GM12801 (cell line): Measurements from ENCODE around the gene PNPLA7.

Experiments
- TF ChIP-seq, protein P1 (sequence below): IDR thresholded peaks from one replicate; pipeline ENCODE4 v1.5.1; 2011; ENCODE audit warnings: control low read depth; ENCODE audit not compliant: insufficient read length; ENCODE audit errors: extremely low read depth

PNPLA7 gene

DNA sequence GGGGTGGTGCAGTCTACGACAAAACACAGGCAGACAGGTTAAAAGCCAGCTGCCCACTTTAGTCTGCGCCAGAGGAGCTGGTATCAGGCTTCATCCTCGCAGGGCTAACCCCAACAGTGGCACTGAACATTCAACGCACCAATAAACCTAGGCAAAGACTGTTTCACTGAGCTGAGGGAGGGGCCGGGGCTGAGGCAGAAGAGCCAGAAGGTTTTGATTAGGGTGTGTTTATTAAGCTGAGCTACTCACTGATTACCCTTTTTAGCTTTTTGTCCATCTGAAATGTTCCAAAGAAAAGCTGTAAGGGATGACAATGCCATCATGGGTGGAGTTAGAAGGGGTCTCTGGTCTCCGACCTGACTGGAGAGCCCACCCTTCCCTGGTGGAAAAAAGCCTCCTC is 38.7 kb upstream of the PNPLA7 start:
- TF ChIP-seq, protein P1, sequence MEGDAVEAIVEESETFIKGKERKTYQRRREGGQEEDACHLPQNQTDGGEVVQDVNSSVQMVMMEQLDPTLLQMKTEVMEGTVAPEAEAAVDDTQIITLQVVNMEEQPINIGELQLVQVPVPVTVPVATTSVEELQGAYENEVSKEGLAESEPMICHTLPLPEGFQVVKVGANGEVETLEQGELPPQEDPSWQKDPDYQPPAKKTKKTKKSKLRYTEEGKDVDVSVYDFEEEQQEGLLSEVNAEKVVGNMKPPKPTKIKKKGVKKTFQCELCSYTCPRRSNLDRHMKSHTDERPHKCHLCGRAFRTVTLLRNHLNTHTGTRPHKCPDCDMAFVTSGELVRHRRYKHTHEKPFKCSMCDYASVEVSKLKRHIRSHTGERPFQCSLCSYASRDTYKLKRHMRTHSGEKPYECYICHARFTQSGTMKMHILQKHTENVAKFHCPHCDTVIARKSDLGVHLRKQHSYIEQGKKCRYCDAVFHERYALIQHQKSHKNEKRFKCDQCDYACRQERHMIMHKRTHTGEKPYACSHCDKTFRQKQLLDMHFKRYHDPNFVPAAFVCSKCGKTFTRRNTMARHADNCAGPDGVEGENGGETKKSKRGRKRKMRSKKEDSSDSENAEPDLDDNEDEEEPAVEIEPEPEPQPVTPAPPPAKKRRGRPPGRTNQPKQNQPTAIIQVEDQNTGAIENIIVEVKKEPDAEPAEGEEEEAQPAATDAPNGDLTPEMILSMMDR, result no peak

DNA sequence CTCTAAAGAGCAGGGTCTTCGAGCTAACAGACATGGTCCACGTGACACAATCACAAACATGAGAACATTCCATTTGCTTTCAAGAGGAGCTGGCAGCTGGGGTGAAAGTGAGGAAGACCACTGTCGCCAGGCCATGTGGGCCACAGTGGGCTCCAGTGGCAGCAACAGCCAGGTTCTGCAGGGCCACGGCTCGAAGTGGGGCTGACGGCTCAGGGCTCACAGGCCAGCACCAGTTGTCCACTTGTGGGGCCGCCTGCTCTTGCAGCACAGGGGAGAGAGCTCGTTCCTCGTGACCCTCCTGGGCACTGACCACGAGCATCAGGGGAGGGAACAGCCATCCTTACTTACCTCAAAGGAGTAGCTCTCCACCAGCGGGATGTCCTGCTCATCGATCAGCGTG is 38.1 kb upstream of the PNPLA7 start:
- TF ChIP-seq, protein P1, result no peak

- TF ChIP-seq, protein P1, result no peak
Observed at GRCh38 chr9:137586854-137587253, 36.7 kb upstream of the PNPLA7 start.

- TF ChIP-seq, protein P1, result no peak
Observed at GRCh38 chr9:137583957-137584356, 33.8 kb upstream of the PNPLA7 start.

- TF ChIP-seq, protein P1, result no peak
Observed at GRCh38 chr9:137583347-137583746, 33.1 kb upstream of the PNPLA7 start.

DNA sequence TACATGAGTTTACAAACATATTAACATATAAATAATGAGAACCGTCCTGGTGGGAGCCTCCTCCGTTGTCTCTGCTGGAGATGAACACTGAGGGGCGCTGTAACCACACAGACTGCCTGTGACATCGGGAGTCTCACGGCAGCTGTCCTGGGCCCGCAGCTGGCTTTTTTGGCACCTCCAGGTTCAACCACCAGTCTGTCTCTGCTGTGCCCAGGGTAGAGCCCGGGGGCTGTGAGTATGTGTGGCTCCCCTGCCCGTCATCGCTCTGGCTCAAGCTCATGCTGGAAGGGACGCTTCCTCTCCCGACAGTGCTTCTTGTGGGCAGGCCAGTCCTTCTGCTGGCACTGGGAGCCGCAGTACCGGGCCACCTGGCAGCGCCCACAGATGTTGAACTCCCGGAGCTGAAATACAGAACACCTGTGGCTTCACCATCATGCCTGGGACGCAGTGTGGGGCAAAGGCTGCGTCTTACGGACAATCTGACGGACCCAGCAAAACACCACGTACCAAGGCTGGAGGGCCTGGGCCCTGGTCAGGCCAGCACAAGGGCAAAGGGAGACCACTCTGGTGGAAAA is 32.2 kb upstream of the PNPLA7 start:
- TF ChIP-seq, protein P1, result no peak

DNA sequence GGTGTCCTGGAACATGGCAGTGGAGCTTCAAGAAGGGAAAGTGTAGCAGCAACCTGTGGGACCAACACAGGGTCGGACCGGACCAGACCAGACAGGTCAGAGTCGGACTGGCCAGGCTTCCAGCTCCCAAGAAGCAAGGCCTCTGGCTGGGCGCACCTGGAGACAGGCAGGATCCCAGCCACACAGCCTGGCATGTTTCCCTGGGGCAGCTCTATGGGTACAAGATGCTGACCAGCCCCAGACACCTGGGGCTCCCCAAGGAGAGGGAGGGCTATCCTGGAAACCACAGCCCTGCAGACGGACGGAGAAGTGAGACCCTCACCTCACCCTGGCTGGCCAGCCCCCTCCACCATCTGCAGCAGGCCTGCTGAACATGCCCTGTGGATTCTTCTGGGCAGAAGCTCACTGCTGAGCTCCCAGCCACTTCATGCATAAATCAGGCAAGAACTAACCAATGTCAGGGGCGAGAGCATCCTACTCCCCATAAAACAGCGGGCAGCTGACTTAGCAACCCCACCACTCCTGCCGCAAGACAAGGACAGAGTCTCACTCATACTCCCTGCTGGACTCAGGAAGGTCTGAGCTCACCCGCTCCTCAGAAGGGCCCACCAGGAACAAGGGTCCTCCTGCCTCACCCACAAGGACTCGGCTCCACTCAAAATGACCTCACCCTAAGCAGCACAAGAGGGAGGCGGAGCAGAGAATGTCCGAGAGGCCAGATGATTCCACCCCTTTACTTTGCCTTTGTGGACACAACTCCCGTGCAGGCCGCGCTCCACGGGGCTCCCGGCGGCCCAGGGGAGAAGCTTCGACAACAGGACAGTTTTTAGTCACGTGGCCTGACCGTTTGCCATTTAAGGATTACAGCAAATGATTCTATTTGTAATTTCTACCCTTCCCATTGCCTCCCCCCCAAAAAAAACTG is 31.4 kb upstream of the PNPLA7 start:
- TF ChIP-seq, protein P1, result no peak
